ENCODE measurements around the gene TRABD2B.
"Not testable (repeated sequence)": the region's sequence is repeated elsewhere in the genome, so short reads cannot be mapped to it uniquely, and the experiment has no call there.

The TRABD2B gene

GRCh38 chr1:47963568-47964358, 33.4 kb downstream of the TRABD2B start:
- ATAC-seq (ENCODE audit: insufficient read depth, low read depth) (no peak), DNase-seq (no peak)
- Histone ChIP-seq H2AFZ (ENCODE audit: low read depth, low read length) (no peak overlapping the region), H3K4me3 (ENCODE audit: low read depth in 1 of 2, low read length in 2 of 2) (no peak overlapping the region), H3K36me3 (ENCODE audit: insufficient read depth, low read length) (no peaks in the 10 kb centered on the region), H3K27me3 (ENCODE audit: insufficient read depth, low read length, poor library complexity) (no peaks in the 10 kb centered on the region), H3K4me1 (ENCODE audit: insufficient read depth, low read length) (no peaks in the 10 kb centered on the region), H3K79me2 (ENCODE audit: insufficient read depth, low read length) (no peaks in the 10 kb centered on the region), H4K20me1 (ENCODE audit: insufficient read depth, low read length) (no peaks in the 10 kb centered on the region), H3K9me3 (ENCODE audit: insufficient read depth, low read length, severe bottlenecking) (no peaks in the 10 kb centered on the region), H3K27ac (ENCODE audit: low read length) (no peak overlapping the region), H3K9ac (ENCODE audit: low read depth, low read length) (no peak overlapping the region), H3K4me2 (ENCODE audit: insufficient read depth, low read length) (no peak overlapping the region)
- TF ChIP-seq EZH2 (IDR thresholded peaks at IDR 0.05; ENCODE audit: borderline replicate concordance, low read depth, low read length, severe bottlenecking): no peak
- TF ChIP-seq, protein P1, sequence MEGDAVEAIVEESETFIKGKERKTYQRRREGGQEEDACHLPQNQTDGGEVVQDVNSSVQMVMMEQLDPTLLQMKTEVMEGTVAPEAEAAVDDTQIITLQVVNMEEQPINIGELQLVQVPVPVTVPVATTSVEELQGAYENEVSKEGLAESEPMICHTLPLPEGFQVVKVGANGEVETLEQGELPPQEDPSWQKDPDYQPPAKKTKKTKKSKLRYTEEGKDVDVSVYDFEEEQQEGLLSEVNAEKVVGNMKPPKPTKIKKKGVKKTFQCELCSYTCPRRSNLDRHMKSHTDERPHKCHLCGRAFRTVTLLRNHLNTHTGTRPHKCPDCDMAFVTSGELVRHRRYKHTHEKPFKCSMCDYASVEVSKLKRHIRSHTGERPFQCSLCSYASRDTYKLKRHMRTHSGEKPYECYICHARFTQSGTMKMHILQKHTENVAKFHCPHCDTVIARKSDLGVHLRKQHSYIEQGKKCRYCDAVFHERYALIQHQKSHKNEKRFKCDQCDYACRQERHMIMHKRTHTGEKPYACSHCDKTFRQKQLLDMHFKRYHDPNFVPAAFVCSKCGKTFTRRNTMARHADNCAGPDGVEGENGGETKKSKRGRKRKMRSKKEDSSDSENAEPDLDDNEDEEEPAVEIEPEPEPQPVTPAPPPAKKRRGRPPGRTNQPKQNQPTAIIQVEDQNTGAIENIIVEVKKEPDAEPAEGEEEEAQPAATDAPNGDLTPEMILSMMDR (IDR thresholded peaks at IDR 0.05; ENCODE audit: borderline replicate concordance, extremely low read depth, low read length, poor library complexity, severe bottlenecking): no peak

DNA sequence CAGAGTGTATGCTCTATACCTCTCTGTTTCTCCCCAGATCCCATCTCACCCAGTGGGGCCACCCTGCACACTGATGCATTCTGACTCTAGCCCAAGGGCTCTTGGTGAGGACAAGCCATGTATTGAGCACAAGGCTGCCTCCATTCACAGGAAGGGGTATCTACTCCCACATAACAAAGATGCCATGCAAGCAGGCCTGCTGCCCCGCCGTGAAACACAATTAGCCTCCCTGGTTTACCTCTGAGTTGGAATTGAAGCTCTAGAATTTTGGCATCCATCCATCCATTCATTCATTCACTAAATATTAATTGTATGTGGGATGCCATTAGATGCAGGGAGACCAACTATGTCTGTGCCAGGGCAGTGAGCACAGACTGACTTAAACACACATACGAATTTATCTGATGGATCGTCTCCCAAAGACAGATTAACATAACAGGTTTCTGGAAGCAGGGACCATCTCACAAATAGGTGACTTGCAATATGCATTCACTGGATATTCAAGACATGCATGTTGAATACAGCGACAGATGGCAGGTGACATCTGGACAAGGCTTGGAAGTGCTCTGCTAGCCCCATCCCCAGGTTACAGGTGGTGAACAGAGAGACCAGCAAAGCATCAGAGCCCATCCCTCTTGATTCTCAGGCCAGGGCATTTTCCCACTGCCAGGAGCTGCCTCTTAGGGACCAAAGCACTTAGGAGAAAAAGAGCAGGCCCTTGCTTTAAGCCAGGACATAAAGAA, 34.3 kb downstream of the TRABD2B start:
- H3K4me2 ChIP-seq (ENCODE audit: insufficient read depth, low read length): no peak overlapping the region
- no peak overlapping the region for H3K4me3 ChIP-seq (ENCODE audit: low read depth in 1 of 2, low read length in 2 of 2)
- no peaks in the 10 kb centered on the region for H3K9me3 ChIP-seq (ENCODE audit: insufficient read depth, low read length, severe bottlenecking)
- no peak overlapping the region for H2AFZ ChIP-seq (ENCODE audit: low read depth, low read length)
- no peaks in the 10 kb centered on the region for H3K27me3 ChIP-seq (ENCODE audit: insufficient read depth, low read length, poor library complexity)
- no peaks in the 10 kb centered on the region for H3K4me1 ChIP-seq (ENCODE audit: insufficient read depth, low read length)
- TF ChIP-seq EZH2 (IDR thresholded peaks at IDR 0.05; ENCODE audit: borderline replicate concordance, low read depth, low read length, severe bottlenecking): no peak
- TF ChIP-seq, protein P1 (IDR thresholded peaks at IDR 0.05; ENCODE audit: borderline replicate concordance, extremely low read depth, low read length, poor library complexity, severe bottlenecking): no peak
- ATAC-seq (ENCODE audit: insufficient read depth, low read depth) (no peak), DNase-seq (no peak)
- no peaks in the 10 kb centered on the region for H3K79me2 ChIP-seq (ENCODE audit: insufficient read depth, low read length)
- H3K27ac ChIP-seq (ENCODE audit: low read length): no peak overlapping the region
- H4K20me1 ChIP-seq (ENCODE audit: insufficient read depth, low read length): no peaks in the 10 kb centered on the region
- no peak overlapping the region for H3K9ac ChIP-seq (ENCODE audit: low read depth, low read length)
- no peaks in the 10 kb centered on the region for H3K36me3 ChIP-seq (ENCODE audit: insufficient read depth, low read length)

DNA sequence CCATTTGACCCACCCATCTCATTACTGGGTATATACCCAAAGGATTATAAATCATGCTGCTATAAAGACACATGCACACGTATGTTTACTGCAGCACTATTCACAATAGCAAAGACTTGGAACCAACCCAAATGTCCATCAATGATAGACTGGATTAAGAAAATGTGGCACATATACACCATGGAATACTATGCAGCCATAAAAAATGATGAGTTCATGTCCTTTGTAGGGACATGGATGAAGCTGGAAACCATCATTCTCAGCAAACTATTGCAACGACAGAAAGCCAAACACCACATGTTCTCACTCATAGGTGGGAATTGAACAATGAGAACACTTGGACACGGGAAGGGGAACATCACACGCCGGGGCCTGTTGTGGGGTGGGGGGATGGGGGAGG, 35.4 kb downstream of the TRABD2B start:
- not testable (repeated sequence) for H3K4me3 ChIP-seq (ENCODE audit: low read depth in 1 of 2, low read length in 2 of 2); DNase-seq; H3K4me2 ChIP-seq (ENCODE audit: insufficient read depth, low read length); H3K4me1 ChIP-seq (ENCODE audit: insufficient read depth, low read length); H3K9me3 ChIP-seq (ENCODE audit: insufficient read depth, low read length, severe bottlenecking); H2AFZ ChIP-seq (ENCODE audit: low read depth, low read length); ATAC-seq (ENCODE audit: insufficient read depth, low read depth); H3K27me3 ChIP-seq (ENCODE audit: insufficient read depth, low read length, poor library complexity); H3K27ac ChIP-seq (ENCODE audit: low read length); H3K79me2 ChIP-seq (ENCODE audit: insufficient read depth, low read length); H3K36me3 ChIP-seq (ENCODE audit: insufficient read depth, low read length); H4K20me1 ChIP-seq (ENCODE audit: insufficient read depth, low read length); H3K9ac ChIP-seq (ENCODE audit: low read depth, low read length)

DNA sequence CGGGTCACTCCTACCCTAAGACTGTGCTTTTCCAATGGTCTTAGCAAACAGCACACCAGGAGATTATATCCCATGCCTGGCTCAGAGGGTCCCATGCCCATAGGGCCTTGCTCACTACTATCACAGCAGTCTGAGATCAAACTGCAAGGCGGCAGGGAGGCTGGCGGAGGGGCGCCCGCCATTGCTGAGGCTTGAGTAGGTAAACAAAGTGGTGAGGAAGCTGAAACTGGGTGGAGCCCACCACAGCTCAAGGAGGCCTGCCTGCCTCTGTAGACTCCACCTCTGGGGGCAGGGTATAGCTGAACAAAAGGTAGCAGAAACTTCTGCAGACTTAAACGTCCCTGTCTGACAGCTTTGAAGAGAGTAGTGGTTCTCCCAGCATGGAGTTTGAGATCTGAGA, 40.7 kb downstream of the TRABD2B start:
- not testable (repeated sequence) for H3K36me3 ChIP-seq (ENCODE audit: insufficient read depth, low read length)

More for the DNA sequence above, 40.7 kb downstream of the TRABD2B start:
- H2AFZ ChIP-seq (ENCODE audit: low read depth, low read length); H3K4me2 ChIP-seq (ENCODE audit: insufficient read depth, low read length); ATAC-seq (ENCODE audit: insufficient read depth, low read depth); H3K27ac ChIP-seq (ENCODE audit: low read length); H3K9ac ChIP-seq (ENCODE audit: low read depth, low read length); DNase-seq; H3K27me3 ChIP-seq (ENCODE audit: insufficient read depth, low read length, poor library complexity); H3K9me3 ChIP-seq (ENCODE audit: insufficient read depth, low read length, severe bottlenecking); H3K79me2 ChIP-seq (ENCODE audit: insufficient read depth, low read length); H3K4me3 ChIP-seq (ENCODE audit: low read depth in 1 of 2, low read length in 2 of 2); H3K4me1 ChIP-seq (ENCODE audit: insufficient read depth, low read length); H4K20me1 ChIP-seq (ENCODE audit: insufficient read depth, low read length): not testable (repeated sequence)

All from DND-41 (cell line).